DND-41 (cell line): ENCODE results near the gene R3HDM1.

Source experiments
- ATAC-seq: fragments of 200-7000 bp; cut with Tn5 transposase; 3 replicates; pipeline ENCODE4 v1.9.1; 2021; ENCODE audit warnings: low read depth; ENCODE audit not compliant: insufficient read depth
- DNase-seq: peaks from one replicate; pipeline ENCODE4 v3.0.0-alpha.2; 2020
- H2AFZ ChIP-seq: 2 replicates; pipeline ENCODE4 v1.6.0; 2012; ENCODE audit warnings: low read depth, low read length
- H3K27ac ChIP-seq: 2 replicates; pipeline ENCODE4 v1.5.1; 2012; ENCODE audit warnings: low read length, inconsistent platforms
- H3K27me3 ChIP-seq: fragments of 200-600 bp; sonication (generic); 2 replicates; pipeline ENCODE4 v1.6.0; 2012; ENCODE audit warnings: low read length, mild to moderate bottlenecking, inconsistent platforms; ENCODE audit not compliant: insufficient read depth, poor library complexity
- H3K36me3 ChIP-seq: 2 replicates; pipeline ENCODE4 v1.5.1; 2012; ENCODE audit warnings: low read length, inconsistent platforms; ENCODE audit not compliant: insufficient read depth
- H3K4me1 ChIP-seq: 2 replicates; pipeline ENCODE4 v1.5.1; 2012; ENCODE audit warnings: mild to moderate bottlenecking, low read length; ENCODE audit not compliant: insufficient read depth
- H3K4me2 ChIP-seq: 2 replicates; pipeline ENCODE4 v1.6.0; 2012; ENCODE audit warnings: mild to moderate bottlenecking, moderate library complexity, low read length, inconsistent platforms; ENCODE audit not compliant: insufficient read depth
- H3K4me3 ChIP-seq, 2 experiments: fragments of 200-600 bp in 1 of 2; shearing (Covaris generic) in 1 of 2; 2 replicates each; pipeline ENCODE4 v1.5.1; 2012 to 2016; ENCODE audit warnings: inconsistent platforms in 2 of 2, low read length in 2 of 2, mild to moderate bottlenecking in 2 of 2, low read depth in 1 of 2, moderate library complexity in 1 of 2
- H3K79me2 ChIP-seq: 2 replicates; pipeline ENCODE4 v1.6.0; 2012; ENCODE audit warnings: low read length, inconsistent platforms; ENCODE audit not compliant: insufficient read depth
- H3K9ac ChIP-seq: 2 replicates; pipeline ENCODE4 v1.6.0; 2012; ENCODE audit warnings: low read depth, mild to moderate bottlenecking, inconsistent platforms, low read length, moderate library complexity
- H3K9me3 ChIP-seq: 2 replicates; pipeline ENCODE4 v1.5.1; 2012; ENCODE audit warnings: low read length, moderate library complexity, mild to moderate bottlenecking, inconsistent platforms; ENCODE audit not compliant: insufficient read depth, severe bottlenecking
- H4K20me1 ChIP-seq: 2 replicates; pipeline ENCODE4 v1.6.0; 2012; ENCODE audit warnings: low read length; ENCODE audit not compliant: insufficient read depth
- EZH2 ChIP-seq: IDR thresholded peaks from 3 replicates; pipeline ENCODE4 v1.6.1; 2012; ENCODE audit warnings: borderline replicate concordance, low read depth, mild to moderate bottlenecking, moderate library complexity, low read length, inconsistent platforms; ENCODE audit not compliant: severe bottlenecking
- TF ChIP-seq, protein P1 (sequence below): IDR thresholded peaks from 2 replicates; pipeline ENCODE4 v1.5.1; 2012; ENCODE audit warnings: borderline replicate concordance, low read length, moderate library complexity, mild to moderate bottlenecking; ENCODE audit not compliant: poor library complexity, severe bottlenecking; ENCODE audit errors: extremely low read depth

R3HDM1 gene

DNA sequence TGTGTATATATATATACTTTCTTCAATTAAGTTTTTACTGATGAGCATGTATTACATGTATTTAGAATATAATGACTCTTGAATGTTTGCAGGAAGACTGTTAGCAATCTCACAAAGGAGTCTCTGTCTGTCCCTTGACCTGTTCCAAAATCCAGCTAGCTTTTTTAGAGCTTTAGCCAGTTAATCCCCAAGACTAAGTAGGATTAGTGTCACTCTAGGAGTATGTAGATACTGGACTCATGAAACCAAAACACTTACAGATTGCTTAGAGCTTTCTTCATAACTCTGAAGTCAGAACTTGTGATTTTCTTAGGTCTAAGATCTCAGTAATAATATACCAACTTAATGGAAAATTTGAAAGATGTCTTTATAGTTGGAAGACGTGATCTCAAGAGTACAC lies 212.6 kb downstream of the R3HDM1 start:
- Histone ChIP-seq H3K36me3 (peaks cover 51% of the 10 kb centered on the region), H3K4me3 (peak overlapping the region in 1 of 2 experiments; percentile 92; a peak in 3 of 4 replicates), H3K27ac (peak overlapping the region; percentile 23; the same call in 1 of the 2 replicates), H3K4me1 (peaks cover 35% of the 10 kb centered on the region), H3K27me3 (no peaks in the 10 kb centered on the region), H2AFZ (no peak overlapping the region), H3K9ac (peak overlapping the region; percentile 96; the same call in 1 of the 2 replicates), H4K20me1 (peaks cover 40% of the 10 kb centered on the region), H3K9me3 (no peaks in the 10 kb centered on the region), H3K79me2 (peaks cover 72% of the 10 kb centered on the region), H3K4me2 (peak overlapping the region; percentile 90)
- ATAC-seq = no peak
- TF ChIP-seq EZH2 = no peak
- TF ChIP-seq, protein P1, sequence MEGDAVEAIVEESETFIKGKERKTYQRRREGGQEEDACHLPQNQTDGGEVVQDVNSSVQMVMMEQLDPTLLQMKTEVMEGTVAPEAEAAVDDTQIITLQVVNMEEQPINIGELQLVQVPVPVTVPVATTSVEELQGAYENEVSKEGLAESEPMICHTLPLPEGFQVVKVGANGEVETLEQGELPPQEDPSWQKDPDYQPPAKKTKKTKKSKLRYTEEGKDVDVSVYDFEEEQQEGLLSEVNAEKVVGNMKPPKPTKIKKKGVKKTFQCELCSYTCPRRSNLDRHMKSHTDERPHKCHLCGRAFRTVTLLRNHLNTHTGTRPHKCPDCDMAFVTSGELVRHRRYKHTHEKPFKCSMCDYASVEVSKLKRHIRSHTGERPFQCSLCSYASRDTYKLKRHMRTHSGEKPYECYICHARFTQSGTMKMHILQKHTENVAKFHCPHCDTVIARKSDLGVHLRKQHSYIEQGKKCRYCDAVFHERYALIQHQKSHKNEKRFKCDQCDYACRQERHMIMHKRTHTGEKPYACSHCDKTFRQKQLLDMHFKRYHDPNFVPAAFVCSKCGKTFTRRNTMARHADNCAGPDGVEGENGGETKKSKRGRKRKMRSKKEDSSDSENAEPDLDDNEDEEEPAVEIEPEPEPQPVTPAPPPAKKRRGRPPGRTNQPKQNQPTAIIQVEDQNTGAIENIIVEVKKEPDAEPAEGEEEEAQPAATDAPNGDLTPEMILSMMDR = no peak
- no peak for DNase-seq

DNA sequence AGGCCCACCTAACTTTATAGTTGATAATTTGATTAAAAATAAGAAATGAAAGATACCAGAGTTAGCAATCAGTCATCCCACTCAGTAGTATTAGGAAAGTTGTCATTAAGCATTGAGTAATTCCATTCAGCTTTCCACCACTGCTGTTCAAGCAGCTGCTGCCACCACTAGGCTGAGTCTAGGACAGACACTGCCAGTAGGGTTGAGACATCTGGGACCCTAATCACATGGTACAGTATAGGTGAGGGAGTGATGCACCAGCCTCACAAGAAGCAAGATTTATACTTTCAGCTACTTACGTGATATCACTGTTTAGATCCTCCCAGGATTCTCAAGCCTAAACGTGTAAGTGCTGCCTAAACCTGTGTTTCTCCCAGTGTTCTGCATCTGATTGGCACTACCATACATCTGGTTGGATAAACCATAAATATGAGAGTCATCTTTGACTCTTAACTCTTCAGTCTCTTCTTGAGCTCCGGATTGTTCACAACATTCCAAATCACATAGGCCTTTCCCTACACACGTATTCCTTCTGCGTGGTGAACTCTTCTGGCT lies 213.6 kb downstream of the R3HDM1 start:
- H2AFZ ChIP-seq = no peak overlapping the region
- DNase-seq (peak; percentile 47), ATAC-seq (peak; percentile 20; the same call in 1 of the 3 replicates)
- peaks cover 61% of the 10 kb centered on the region for H3K36me3 ChIP-seq
- H3K27me3 ChIP-seq = no peaks in the 10 kb centered on the region
- H4K20me1 ChIP-seq = peaks cover 40% of the 10 kb centered on the region
- no peak overlapping the region; the same call in 1 of the 2 replicates for H3K9ac ChIP-seq
- H3K4me1 ChIP-seq = peaks cover 35% of the 10 kb centered on the region
- peaks cover 81% of the 10 kb centered on the region for H3K79me2 ChIP-seq
- H3K4me3 ChIP-seq = peak overlapping the region in 1 of 2 experiments; percentile 23; a peak in 1 of 4 replicates
- no peaks in the 10 kb centered on the region for H3K9me3 ChIP-seq
- TF ChIP-seq, protein P1 = peak; percentile 60
- no peak for TF ChIP-seq EZH2
- H3K4me2 ChIP-seq = peak overlapping the region; percentile 90
- H3K27ac ChIP-seq = no peak overlapping the region

DNA sequence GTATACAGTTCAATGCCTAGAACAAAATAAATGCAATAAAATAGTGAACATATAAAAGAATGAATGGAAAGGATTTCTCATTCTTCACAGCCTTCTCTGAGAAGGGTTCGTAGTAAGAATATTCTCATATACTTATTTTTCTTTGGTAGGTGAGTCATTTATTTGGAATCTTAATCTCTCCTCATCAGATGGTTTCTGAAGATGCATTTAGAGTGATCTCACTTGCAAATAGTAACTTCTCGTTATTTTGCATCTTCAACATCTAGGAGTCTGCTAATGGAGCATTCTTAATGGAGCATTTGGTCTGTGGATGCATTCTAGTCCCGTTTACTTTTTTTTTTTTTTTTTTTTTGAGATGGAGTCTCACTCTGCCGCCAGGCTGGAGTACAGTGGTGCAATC lies 214.3 kb downstream of the R3HDM1 start:
- ATAC-seq (no peak), DNase-seq (no peak)
- Histone ChIP-seq H4K20me1 (peaks cover 40% of the 10 kb centered on the region), H2AFZ (no peak overlapping the region), H3K4me2 (peak overlapping the region; percentile 90; the same call in 1 of the 2 replicates), H3K4me1 (peaks cover 35% of the 10 kb centered on the region), H3K27me3 (no peaks in the 10 kb centered on the region), H3K27ac (no peak overlapping the region), H3K9me3 (no peaks in the 10 kb centered on the region), H3K4me3 (no peak overlapping the region), H3K79me2 (peaks cover 86% of the 10 kb centered on the region), H3K9ac (no peak overlapping the region), H3K36me3 (peaks cover 66% of the 10 kb centered on the region)
- TF ChIP-seq, protein P1 = no peak
- TF ChIP-seq EZH2 = no peak
